ENCODE results near the gene SEMA5A. TPM values are rescaled to one million over a fixed set of nuclear protein-coding genes. Genes with fewer than 3 reads are reported as not detected.

SEMA5A gene
- total and polyA plus RNA-seq, 2 of the 13 experiments (the other 11 are each of a cell fraction or from before 2014, with no cell fraction given), result 0.01 TPM; not detected in 1

DNA sequence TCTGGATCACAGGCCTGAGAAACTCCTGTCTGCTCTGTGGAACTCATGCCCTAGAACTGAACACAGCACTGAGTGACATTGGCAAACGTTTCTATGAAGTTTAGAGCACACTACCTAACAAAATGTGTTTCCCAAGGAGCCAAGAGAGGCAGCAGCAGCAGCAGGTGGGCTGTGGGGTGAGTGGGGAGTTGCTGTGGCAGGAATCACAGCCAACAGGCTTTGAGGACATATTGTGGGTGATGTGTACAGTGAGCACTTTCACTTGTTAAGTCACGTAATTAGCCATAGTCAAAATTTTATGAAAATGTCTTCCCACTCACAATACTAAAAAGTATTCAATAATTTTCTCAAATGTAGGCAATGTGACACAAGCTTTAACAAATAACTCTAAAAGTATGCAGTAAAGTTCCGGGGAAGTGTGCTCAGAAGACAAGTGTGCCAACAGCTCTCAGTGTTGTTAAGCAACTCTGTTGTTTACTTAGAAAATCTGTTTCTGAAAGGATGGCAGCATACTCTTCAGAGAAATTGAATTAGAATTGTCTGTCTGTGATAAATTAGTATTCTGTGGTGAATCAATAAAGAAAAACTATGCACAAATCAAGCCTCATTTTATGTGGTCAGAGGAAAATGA, 482.1 kb downstream of the SEMA5A start:
- no TSS peak for BruUV-seq (replicated peaks)
- in situ Hi-C loops (cut with HindIII; ENCODE audit: extremely low pct_ligation_motif_present, low pct_unique_long_range_greater_than_20kb), result no loop called here
- DNase-seq (ENCODE audit: low spot score) (no peak), ATAC-seq (no peak), FAIRE-seq (no peak)
- Histone ChIP-seq H3K4me2 (ENCODE audit: low read depth, low read length) (no peak overlapping the region), H3K4me3 (replicated peaks in 1 of 3; ENCODE audit: insufficient read depth in 1 of 3, low read depth in 2 of 3, low read length in 3 of 3) (no peak overlapping the region), H3K9ac (ENCODE audit: insufficient read depth, low read depth, low read length) (no peak overlapping the region), H3K79me2 (ENCODE audit: insufficient read depth, low read length) (no peaks in the 10 kb centered on the region), H3K27ac (ENCODE audit: extremely low read length, insufficient read depth, low read length) (no peak overlapping the region), H3K27me3 (ENCODE audit: control insufficient read depth in 1 of 2, insufficient read depth in 2 of 2, low read length in 2 of 2) (no peaks in the 10 kb centered on the region), H3K4me1 (ENCODE audit: insufficient read depth, low read length) (no peaks in the 10 kb centered on the region), H4K20me1 (ENCODE audit: insufficient read depth, low read length) (no peaks in the 10 kb centered on the region), H3K36me3 (replicated peaks in 1 of 2; ENCODE audit: control insufficient read depth in 1 of 2, insufficient read depth in 2 of 2, low read length in 2 of 2) (no peaks in the 10 kb centered on the region), H3K9me3 (ENCODE audit: low read length) (peaks cover 86% of the 10 kb centered on the region), H2AFZ (ENCODE audit: low read length) (no peak overlapping the region)
- ChIA-PET CTCF (ENCODE audit: low intra/inter-chr PET ratio, low total read pairs) (no interaction called here), POLR2A (no interaction called here)
- intact Hi-C loops (cut with micrococcal nuclease; ENCODE audit: unreplicated experiment), result no loop called here
- 3% methylated on average over 3 of the region's 3 CpGs for WGBS (ENCODE audit: low lambda C conversion rate)
- TF ChIP-seq KMT2A (CRISPR knock-in tag; IDR thresholded peaks at IDR 0.05) (no peak), ZNF670 (CRISPR knock-in tag; IDR thresholded peaks at IDR 0.05; ENCODE audit: borderline replicate concordance) (no peak), ZNF83 (CRISPR knock-in tag; IDR thresholded peaks at IDR 0.05; ENCODE audit: borderline replicate concordance) (no peak), SATB2 (CRISPR knock-in tag; IDR thresholded peaks at IDR 0.05) (no peak), RXRB (CRISPR knock-in tag; IDR thresholded peaks at IDR 0.05; ENCODE audit: borderline replicate concordance) (no peak), HMGA1 (CRISPR knock-in tag; conservative IDR thresholded peaks at IDR 0.05) (no peak)

DNA sequence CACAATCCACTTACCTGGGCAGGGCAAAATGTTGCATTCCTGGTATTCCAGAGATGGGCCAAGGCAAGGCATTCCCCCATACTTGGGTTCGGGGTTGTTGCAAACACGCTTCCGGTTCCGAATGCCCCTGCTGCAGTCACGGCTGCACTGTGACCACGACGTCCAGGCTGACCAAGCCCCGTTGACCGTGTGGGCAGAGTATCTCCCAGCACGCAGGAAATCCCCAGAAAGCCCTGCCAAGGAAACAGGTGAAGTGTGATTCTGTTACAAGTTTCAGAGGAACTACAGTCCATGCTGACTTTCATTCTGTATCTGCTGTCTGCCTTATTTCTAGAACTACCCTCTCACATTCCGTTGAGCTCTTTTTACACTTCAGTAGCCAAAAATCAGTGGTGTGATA, 483.0 kb downstream of the SEMA5A start:
- Histone ChIP-seq H3K9me3 (ENCODE audit: low read length) (peaks cover 80% of the 10 kb centered on the region), H3K9ac (ENCODE audit: insufficient read depth, low read depth, low read length) (no peak overlapping the region), H3K4me1 (ENCODE audit: insufficient read depth, low read length) (no peaks in the 10 kb centered on the region), H3K4me3 (replicated peaks in 1 of 3; ENCODE audit: insufficient read depth in 1 of 3, low read depth in 2 of 3, low read length in 3 of 3) (no peak overlapping the region), H3K36me3 (replicated peaks in 1 of 2; ENCODE audit: control insufficient read depth in 1 of 2, insufficient read depth in 2 of 2, low read length in 2 of 2) (no peaks in the 10 kb centered on the region), H3K4me2 (ENCODE audit: low read depth, low read length) (no peak overlapping the region), H3K27ac (ENCODE audit: extremely low read length, insufficient read depth, low read length) (no peak overlapping the region), H4K20me1 (ENCODE audit: insufficient read depth, low read length) (no peaks in the 10 kb centered on the region), H3K79me2 (ENCODE audit: insufficient read depth, low read length) (no peaks in the 10 kb centered on the region), H2AFZ (ENCODE audit: low read length) (no peak overlapping the region), H3K27me3 (ENCODE audit: control insufficient read depth in 1 of 2, insufficient read depth in 2 of 2, low read length in 2 of 2) (no peaks in the 10 kb centered on the region; a peak in 1 of 5 replicates)
- 13% methylated on average over 3 of the region's 11 CpGs for WGBS (ENCODE audit: low lambda C conversion rate)
- in situ Hi-C loops (cut with HindIII; ENCODE audit: extremely low pct_ligation_motif_present, low pct_unique_long_range_greater_than_20kb), result no loop called here
- no peak for DNase-seq (ENCODE audit: low spot score)
- BruUV-seq (replicated peaks), result no TSS peak
- ChIA-PET POLR2A (no interaction called here), CTCF (ENCODE audit: low intra/inter-chr PET ratio, low total read pairs) (no interaction called here)
- intact Hi-C loops (cut with micrococcal nuclease; ENCODE audit: unreplicated experiment), result no loop called here
- ATAC-seq, result no peak
- no peak for TF ChIP-seq ZNF724P (CRISPR knock-in tag; IDR thresholded peaks at IDR 0.05; ENCODE audit: borderline replicate concordance)
- TF ChIP-seq TAF15 (IDR thresholded peaks at IDR 0.05; ENCODE audit: low read depth, low read length, poor library complexity, severe bottlenecking), result no peak
- TF ChIP-seq, protein P1, sequence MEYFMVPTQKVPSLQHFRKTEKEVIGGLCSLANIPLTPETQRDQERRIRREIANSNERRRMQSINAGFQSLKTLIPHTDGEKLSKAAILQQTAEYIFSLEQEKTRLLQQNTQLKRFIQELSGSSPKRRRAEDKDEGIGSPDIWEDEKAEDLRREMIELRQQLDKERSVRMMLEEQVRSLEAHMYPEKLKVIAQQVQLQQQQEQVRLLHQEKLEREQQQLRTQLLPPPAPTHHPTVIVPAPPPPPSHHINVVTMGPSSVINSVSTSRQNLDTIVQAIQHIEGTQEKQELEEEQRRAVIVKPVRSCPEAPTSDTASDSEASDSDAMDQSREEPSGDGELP (IDR thresholded peaks at IDR 0.05; ENCODE audit: borderline replicate concordance, low read depth), result no peak
- TF ChIP-seq SRSF4 (IDR thresholded peaks at IDR 0.05; ENCODE audit: low read depth, low read length, poor library complexity, severe bottlenecking), result no peak
- TF ChIP-seq NBN (conservative IDR thresholded peaks at IDR 0.05), result no peak
- TF ChIP-seq, protein P2, sequence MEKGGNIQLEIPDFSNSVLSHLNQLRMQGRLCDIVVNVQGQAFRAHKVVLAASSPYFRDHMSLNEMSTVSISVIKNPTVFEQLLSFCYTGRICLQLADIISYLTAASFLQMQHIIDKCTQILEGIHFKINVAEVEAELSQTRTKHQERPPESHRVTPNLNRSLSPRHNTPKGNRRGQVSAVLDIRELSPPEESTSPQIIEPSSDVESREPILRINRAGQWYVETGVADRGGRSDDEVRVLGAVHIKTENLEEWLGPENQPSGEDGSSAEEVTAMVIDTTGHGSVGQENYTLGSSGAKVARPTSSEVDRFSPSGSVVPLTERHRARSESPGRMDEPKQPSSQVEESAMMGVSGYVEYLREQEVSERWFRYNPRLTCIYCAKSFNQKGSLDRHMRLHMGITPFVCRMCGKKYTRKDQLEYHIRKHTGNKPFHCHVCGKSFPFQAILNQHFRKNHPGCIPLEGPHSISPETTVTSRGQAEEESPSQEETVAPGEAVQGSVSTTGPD (CRISPR knock-in tag; IDR thresholded peaks at IDR 0.05), result no peak
- TF ChIP-seq ZNF7 (CRISPR knock-in tag; IDR thresholded peaks at IDR 0.05), result no peak
- no peak for FAIRE-seq
